PC-9 (cell line): ENCODE measurements around the gene MIF. TPM values are rescaled to one million over a fixed set of nuclear protein-coding genes. Genes with fewer than 3 reads are reported as not detected.

ENCODE experiments used
- BruUV-seq: library from RNA; stranded (reverse); fragments of 400-500 nt; replicated peaks from 2 replicates; lab custom pipeline; 2021; lab: Mats Ljungman, UMichigan
- CTCF ChIA-PET: fragments of 300-600 bp; sonication (Branson Sonifier 250); formaldehyde crosslinking; loops from one replicate; lab custom pipeline; 2022; ENCODE audit warnings: antibody characterized with exemption; lab: Charles Lee
- POLR2A ChIA-PET: fragments of 300-600 bp; sonication (Branson Sonifier 250); formaldehyde crosslinking; loops from one replicate; lab custom pipeline; 2022; ENCODE audit warnings: antibody characterized with exemption; ENCODE audit not compliant: unreplicated experiment; lab: Charles Lee
- DNase-seq, 2 experiments: peaks; one replicate each; pipeline versions ENCODE4 v3.0.0 to v3.0.0-alpha.2; 2015 to 2022; ENCODE audit warnings: mixed read lengths in 1 of 2
- H2AFZ ChIP-seq: fragments of 200-600 bp; sonication (generic); 2 replicates; pipeline ENCODE4 v1.8.1; 2017; ENCODE audit warnings: antibody characterized with exemption
- H3F3A ChIP-seq: fragments of 200-600 bp; sonication (generic); 2 replicates; pipeline ENCODE4 v1.8.1; 2017; ENCODE audit warnings: antibody characterized with exemption, mild to moderate bottlenecking, low read depth; ENCODE audit not compliant: insufficient read depth
- H3K27ac ChIP-seq: fragments of 200-600 bp; sonication (generic); 2 replicates; pipeline ENCODE4 v1.6.1; 2016; ENCODE audit warnings: mixed run types
- H3K27me3 ChIP-seq: fragments of 200-600 bp; sonication (generic); 2 replicates; pipeline ENCODE4 v1.6.1; 2016; ENCODE audit warnings: low read depth, mixed run types; ENCODE audit not compliant: insufficient read depth
- H3K36me3 ChIP-seq: fragments of 200-600 bp; sonication (generic); 2 replicates; pipeline ENCODE4 v1.6.1; 2016; ENCODE audit warnings: low read depth, mixed run types
- H3K4me1 ChIP-seq: fragments of 200-600 bp; sonication (generic); replicated peaks from 2 replicates; pipeline ENCODE4 v1.6.1; 2016; ENCODE audit warnings: mixed run types; ENCODE audit not compliant: insufficient read depth
- H3K4me2 ChIP-seq: fragments of 200-600 bp; sonication (generic); 2 replicates; pipeline ENCODE4 v1.6.1; 2017; ENCODE audit warnings: mixed run types
- H3K4me3 ChIP-seq: fragments of 200-600 bp; sonication (generic); 2 replicates; pipeline ENCODE4 v1.6.1; 2016; ENCODE audit warnings: mixed run types
- H3K79me2 ChIP-seq: fragments of 200-600 bp; sonication (generic); 2 replicates; pipeline ENCODE4 v1.6.1; 2017; ENCODE audit warnings: low read depth, mixed run types
- H3K9me2 ChIP-seq: fragments of 200-600 bp; sonication (generic); 2 replicates; pipeline ENCODE4 v1.8.1; 2017; ENCODE audit warnings: mild to moderate bottlenecking; ENCODE audit not compliant: insufficient read depth
- H3K9me3 ChIP-seq: fragments of 200-600 bp; sonication (generic); 2 replicates; pipeline ENCODE4 v1.8.1; 2016; ENCODE audit warnings: low read depth; ENCODE audit not compliant: insufficient read depth
- H4K20me1 ChIP-seq: fragments of 200-600 bp; sonication (generic); 2 replicates; pipeline ENCODE4 v1.8.1; 2017; ENCODE audit not compliant: insufficient read depth
- CTCF ChIP-seq: fragments of 200-600 bp; sonication (generic); conservative IDR thresholded peaks from 2 replicates; pipeline ENCODE4 v1.6.1; 2017; ENCODE audit warnings: mixed run types, antibody characterized with exemption, mild to moderate bottlenecking, moderate library complexity
- EZH2 ChIP-seq: fragments of 200-600 bp; sonication (generic); IDR thresholded peaks from 2 replicates; pipeline ENCODE4 v1.8.0; 2017; ENCODE audit warnings: antibody characterized with exemption, low read depth
- intact Hi-C: fragments of 100-400 bp; cut with micrococcal nuclease; formaldehyde crosslinking; loops from one replicate; pipeline ENCODE4 v1.10.0; 2022; ENCODE audit not compliant: unreplicated experiment
- total RNA-seq: library from RNA; stranded (reverse); gene quantifications from 2 replicates; pipeline ENCODE4 v1.2.3, GENCODE V29; 2021

The MIF gene
- total RNA-seq, 1 experiment from 2014 or later, result 695 TPM

GRCh38 chr22:23878219-23878618 lies 16.0 kb upstream of the MIF start:
- Histone ChIP-seq H2AFZ (no peak overlapping the region), H3K4me2 (no peak overlapping the region), H3K9me2 (no peaks in the 10 kb centered on the region), H3K27ac (no peak overlapping the region), H3K9me3 (no peaks in the 10 kb centered on the region), H3K36me3 (no peaks in the 10 kb centered on the region), H3K4me1 (no peaks in the 10 kb centered on the region), H3F3A (no peaks in the 10 kb centered on the region), H3K27me3 (no peaks in the 10 kb centered on the region), H4K20me1 (no peaks in the 10 kb centered on the region), H3K4me3 (no peak overlapping the region), H3K79me2 (no peaks in the 10 kb centered on the region)
- DNase-seq, result no peak
- intact Hi-C loops, result no loop called here
- ChIA-PET POLR2A (no interaction called here), CTCF (no interaction called here)
- BruUV-seq, result no TSS peak
- TF ChIP-seq EZH2 (no peak), CTCF (no peak)

- DNase-seq, result no peak
- ChIA-PET POLR2A (no interaction called here), CTCF (no interaction called here)
- TF ChIP-seq CTCF (no peak), EZH2 (no peak)
- no peaks in the 10 kb centered on the region for H3F3A ChIP-seq
- H3K4me2 ChIP-seq, result no peak overlapping the region
- H3K9me2 ChIP-seq, result no peaks in the 10 kb centered on the region
- no peak overlapping the region for H3K27ac ChIP-seq
- no peaks in the 10 kb centered on the region for H3K79me2 ChIP-seq
- H2AFZ ChIP-seq, result no peak overlapping the region
- H3K27me3 ChIP-seq, result no peaks in the 10 kb centered on the region
- no peak overlapping the region for H3K4me3 ChIP-seq
- intact Hi-C loops, result no loop called here
- H3K9me3 ChIP-seq, result no peaks in the 10 kb centered on the region
- no peaks in the 10 kb centered on the region for H3K36me3 ChIP-seq
- H3K4me1 ChIP-seq, result no peaks in the 10 kb centered on the region
- no TSS peak for BruUV-seq
- no peaks in the 10 kb centered on the region for H4K20me1 ChIP-seq
Observed at GRCh38 chr22:23882370-23882769, 11.8 kb upstream of the MIF start.

GRCh38 chr22:23883658-23884057 lies 10.5 kb upstream of the MIF start:
- BruUV-seq, result no TSS peak
- Histone ChIP-seq H3K79me2 (no peaks in the 10 kb centered on the region), H3K9me3 (no peaks in the 10 kb centered on the region), H3K9me2 (no peaks in the 10 kb centered on the region), H3K27me3 (no peaks in the 10 kb centered on the region), H3K4me1 (peaks cover 13% of the 10 kb centered on the region), H3K4me2 (no peak overlapping the region), H4K20me1 (no peaks in the 10 kb centered on the region), H2AFZ (no peak overlapping the region), H3K27ac (no peak overlapping the region), H3K4me3 (no peak overlapping the region), H3F3A (peaks cover 4% of the 10 kb centered on the region; the same call in 1 of the 2 replicates), H3K36me3 (no peaks in the 10 kb centered on the region)
- no peak for DNase-seq
- TF ChIP-seq EZH2 (no peak), CTCF (no peak)
- POLR2A ChIA-PET, result no interaction called here
- intact Hi-C loops, result no loop called here
- CTCF ChIA-PET, result no interaction called here
